Activated naive CD4-positive, alpha-beta T cell treated with anti-CD3 and anti-CD28 coated beads, Interleukin-2, amount 50 U/mL, for 72 hours (primary cell): ENCODE results near the gene FRAS1. TPM values are rescaled to one million over a fixed set of nuclear protein-coding genes. Genes with fewer than 3 reads are reported as not detected.

Experiments
- ATAC-seq, 2 donors: fragments of 150-1000 bp; cut with Tn5 transposase; 2 replicates each; pipeline ENCODE4 v1.10.0; 2021; ENCODE audit warnings: mild to moderate bottlenecking in 2 of 2, moderate library complexity in 2 of 2
- DNase-seq, 2 donors: peaks; one replicate each; pipeline ENCODE4 v3.0.0; 2021 to 2022; ENCODE audit warnings: low spot score in 2 of 2
- H3K27ac Mint-ChIP-seq, 2 donors: one replicate each; pipeline ENCODE4 v1.8.0; 2022; ENCODE audit warnings: mild to moderate bottlenecking in 2 of 2, mixed read lengths in 2 of 2
- H3K36me3 Mint-ChIP-seq, 2 donors: one replicate each; pipeline ENCODE4 v1.8.0; 2022; ENCODE audit warnings: mixed read lengths in 2 of 2
- H3K9me3 Mint-ChIP-seq, 2 donors: one replicate each; pipeline ENCODE4 v1.8.0; 2022; ENCODE audit warnings: mixed read lengths in 2 of 2
- total RNA-seq, 2 donors: library from RNA; stranded (reverse); gene quantifications; one replicate each; pipeline ENCODE4 v1.2.3, GENCODE V29; 2022

Gene FRAS1
- total RNA-seq, 2 donors from 2014 or later: 0.06 TPM; not detected in 1

- Mint-ChIP-seq H3K9me3 (peaks cover 0 to 4% of the 10 kb centered on the region in 2 donors), H3K27ac (no peak overlapping the region), H3K36me3 (no peaks in the 10 kb centered on the region)
- DNase-seq: no peak
- ATAC-seq: no peak
These were observed 79.3 kb downstream of the FRAS1 start for GRCh38 chr4:78136109-78137081.

- DNase-seq (no peak), ATAC-seq (no peak)
- H3K9me3 Mint-ChIP-seq: peaks cover 0 to 11% of the 10 kb centered on the region in 2 donors
- no peak overlapping the region for H3K27ac Mint-ChIP-seq
- H3K36me3 Mint-ChIP-seq: no peaks in the 10 kb centered on the region
These were observed 80.4 kb downstream of the FRAS1 start for GRCh38 chr4:78137532-78137931.

GRCh38 chr4:78138252-78138651 is 81.1 kb downstream of the FRAS1 start:
- DNase-seq (no peak), ATAC-seq (no peak)
- no peak overlapping the region for H3K27ac Mint-ChIP-seq
- H3K9me3 Mint-ChIP-seq: peaks cover 0 to 13% of the 10 kb centered on the region in 2 donors
- H3K36me3 Mint-ChIP-seq: no peaks in the 10 kb centered on the region

GRCh38 chr4:78143634-78144033 is 86.5 kb downstream of the FRAS1 start:
- Mint-ChIP-seq H3K9me3 (peaks cover 0 to 13% of the 10 kb centered on the region in 2 donors), H3K27ac (no peak overlapping the region), H3K36me3 (no peaks in the 10 kb centered on the region)
- DNase-seq (no peak), ATAC-seq (no peak)

- Mint-ChIP-seq H3K36me3 (no peaks in the 10 kb centered on the region), H3K9me3 (peaks cover 0 to 13% of the 10 kb centered on the region in 2 donors)
- DNase-seq: no peak
These were observed 87.9 kb downstream of the FRAS1 start for GRCh38 chr4:78145008-78145407.

GRCh38 chr4:78145622-78146021 is 88.5 kb downstream of the FRAS1 start:
- Mint-ChIP-seq H3K36me3 (no peaks in the 10 kb centered on the region), H3K27ac (no peak overlapping the region), H3K9me3 (peaks cover 0 to 13% of the 10 kb centered on the region in 2 donors)
- DNase-seq: no peak
- ATAC-seq: no peak

More at GRCh38 chr4:78145008-78145407, 87.9 kb downstream of the FRAS1 start:
- no peak overlapping the region for H3K27ac Mint-ChIP-seq
- no peak for ATAC-seq

GRCh38 chr4:78149751-78150542 is 92.8 kb downstream of the FRAS1 start:
- no peaks in the 10 kb centered on the region for H3K36me3 Mint-ChIP-seq
- ATAC-seq: no peak
- H3K27ac Mint-ChIP-seq: no peak overlapping the region
- no peak for DNase-seq
- no peaks in the 10 kb centered on the region for H3K9me3 Mint-ChIP-seq

- no peak overlapping the region for H3K27ac Mint-ChIP-seq
- H3K9me3 Mint-ChIP-seq: no peaks in the 10 kb centered on the region
- DNase-seq (no peak), ATAC-seq (no peak)
- H3K36me3 Mint-ChIP-seq: no peaks in the 10 kb centered on the region
These were observed 93.4 kb downstream of the FRAS1 start for GRCh38 chr4:78150543-78150864.

GRCh38 chr4:78152795-78153194 is 95.7 kb downstream of the FRAS1 start:
- H3K27ac Mint-ChIP-seq: no peak overlapping the region
- no peak for DNase-seq
- H3K9me3 Mint-ChIP-seq: no peaks in the 10 kb centered on the region
- ATAC-seq: no peak
- H3K36me3 Mint-ChIP-seq: no peaks in the 10 kb centered on the region

GRCh38 chr4:78154972-78155590 is 98.0 kb downstream of the FRAS1 start:
- DNase-seq: no peak
- no peaks in the 10 kb centered on the region for H3K9me3 Mint-ChIP-seq
- no peak for ATAC-seq
- H3K27ac Mint-ChIP-seq: no peak overlapping the region
- H3K36me3 Mint-ChIP-seq: no peaks in the 10 kb centered on the region

GRCh38 chr4:78155616-78156105 is 98.5 kb downstream of the FRAS1 start:
- H3K9me3 Mint-ChIP-seq: no peaks in the 10 kb centered on the region
- no peaks in the 10 kb centered on the region for H3K36me3 Mint-ChIP-seq
- no peak overlapping the region for H3K27ac Mint-ChIP-seq
- DNase-seq (no peak), ATAC-seq (no peak)

GRCh38 chr4:78156520-78156919 is 99.4 kb downstream of the FRAS1 start:
- H3K27ac Mint-ChIP-seq: no peak overlapping the region
- DNase-seq (no peak), ATAC-seq (no peak)
- H3K36me3 Mint-ChIP-seq: no peaks in the 10 kb centered on the region
- H3K9me3 Mint-ChIP-seq: no peaks in the 10 kb centered on the region

- Mint-ChIP-seq H3K36me3 (no peaks in the 10 kb centered on the region), H3K9me3 (no peaks in the 10 kb centered on the region), H3K27ac (no peak overlapping the region)
- ATAC-seq (no peak), DNase-seq (no peak)
These were observed 105.2 kb downstream of the FRAS1 start for GRCh38 chr4:78162342-78162741.

- H3K36me3 Mint-ChIP-seq: no peaks in the 10 kb centered on the region
- no peak overlapping the region for H3K27ac Mint-ChIP-seq
- no peak for ATAC-seq
- H3K9me3 Mint-ChIP-seq: no peaks in the 10 kb centered on the region
- no peak for DNase-seq
These were observed 105.7 kb downstream of the FRAS1 start for GRCh38 chr4:78162821-78163220.

GRCh38 chr4:78165758-78166157 is 108.6 kb downstream of the FRAS1 start:
- DNase-seq (no peak), ATAC-seq (no peak)
- Mint-ChIP-seq H3K9me3 (no peaks in the 10 kb centered on the region), H3K27ac (no peak overlapping the region), H3K36me3 (no peaks in the 10 kb centered on the region)

GRCh38 chr4:78166622-78167021 is 109.5 kb downstream of the FRAS1 start:
- ATAC-seq: no peak
- Mint-ChIP-seq H3K36me3 (no peaks in the 10 kb centered on the region), H3K27ac (no peak overlapping the region), H3K9me3 (no peaks in the 10 kb centered on the region)
- DNase-seq: no peak

GRCh38 chr4:78167510-78167909 is 110.4 kb downstream of the FRAS1 start:
- DNase-seq (no peak), ATAC-seq (no peak)
- H3K9me3 Mint-ChIP-seq: no peaks in the 10 kb centered on the region
- H3K27ac Mint-ChIP-seq: no peak overlapping the region
- no peaks in the 10 kb centered on the region for H3K36me3 Mint-ChIP-seq
